Activated CD8-positive, alpha-beta memory T cell treated with anti-CD3 and anti-CD28 coated beads for 4 hours (primary cell): ENCODE measurements around the gene ITSN2.
A peak's percentile ranks its signal among the peaks of the same experiment; 100 is the strongest.

ENCODE experiments used
- DNase-seq, 2 donors: peaks; one replicate each; pipeline ENCODE4 v3.0.0-alpha.2; 2020; ENCODE audit warnings: low read depth in 2 of 2

ITSN2 gene

GRCh38 chr2:24179683-24180082 is 180.7 kb downstream of the ITSN2 start:
- no peak for DNase-seq

GRCh38 chr2:24176326-24176725 is 184.0 kb downstream of the ITSN2 start:
- no peak for DNase-seq

- no peak for DNase-seq
Observed at GRCh38 chr2:24175631-24176187, 184.6 kb downstream of the ITSN2 start.

- no peak for DNase-seq
Observed at GRCh38 chr2:24174851-24175277, 185.5 kb downstream of the ITSN2 start, which contains the start of gene FAM228A. TSS of gene FAM228A (plus strand) at chr2:24175053. CDS start at chr2:24175481, 428 bp downstream.

- DNase-seq: no peak
Observed at GRCh38 chr2:24169023-24169422, 191.3 kb downstream of the ITSN2 start.

GRCh38 chr2:24164416-24164973 is 195.8 kb downstream of the ITSN2 start:
- DNase-seq: peak; percentile 3 to 4

GRCh38 chr2:24163601-24164000 is 196.7 kb downstream of the ITSN2 start:
- no peak for DNase-seq

- DNase-seq: no peak
Observed at GRCh38 chr2:24163186-24163585, 197.2 kb downstream of the ITSN2 start.

- no peak for DNase-seq
Observed at GRCh38 chr2:24162494-24162893, 197.8 kb downstream of the ITSN2 start.

- no peak for DNase-seq
Observed at GRCh38 chr2:24160761-24161160, 199.6 kb downstream of the ITSN2 start.

GRCh38 chr2:24159708-24160107 is 200.6 kb downstream of the ITSN2 start:
- DNase-seq: no peak

- no peak for DNase-seq
Observed at GRCh38 chr2:24158131-24158530, 202.2 kb downstream of the ITSN2 start.

- DNase-seq: no peak
Observed at GRCh38 chr2:24153478-24153877, 206.9 kb downstream of the ITSN2 start.
